Skeletal muscle tissue (tissue), 4 donors: ENCODE results near the gene CTNNA2. TPM values are rescaled to one million over a fixed set of nuclear protein-coding genes. Genes with fewer than 3 reads are reported as not detected.
A peak's percentile ranks its signal among the peaks of the same experiment; 100 is the strongest.

Experiments used
- H3K27ac ChIP-seq: one replicate; pipeline ENCODE4 v1.7.0; 2013; ENCODE audit warnings: mild to moderate bottlenecking, low read depth, low read length, inconsistent platforms
- H3K27me3 ChIP-seq, 3 donors: one replicate each; pipeline ENCODE4 v1.7.0; 2013; ENCODE audit warnings: low read length in 3 of 3; ENCODE audit not compliant: control insufficient read depth in 3 of 3, insufficient read depth in 3 of 3
- H3K36me3 ChIP-seq, 3 donors: one replicate each; pipeline ENCODE4 v1.7.0; 2013; ENCODE audit warnings: low read length in 3 of 3; ENCODE audit not compliant: control insufficient read depth in 3 of 3, insufficient read depth in 3 of 3
- H3K4me1 ChIP-seq, 3 donors: one replicate each; pipeline ENCODE4 v1.7.0; 2013; ENCODE audit warnings: low read length in 3 of 3, mild to moderate bottlenecking in 3 of 3; ENCODE audit not compliant: control insufficient read depth in 3 of 3, insufficient read depth in 3 of 3
- H3K4me3 ChIP-seq, 3 donors: one replicate each; pipeline ENCODE4 v1.7.0; 2013; ENCODE audit warnings: low read length in 3 of 3
- H3K9ac ChIP-seq, 3 donors: one replicate each; pipeline ENCODE4 v1.7.0; 2013; ENCODE audit warnings: low read length in 3 of 3, mild to moderate bottlenecking in 3 of 3, moderate library complexity in 2 of 3, low read depth in 1 of 3
- H3K9me3 ChIP-seq, 3 donors: one replicate each; pipeline ENCODE4 v1.7.0; 2013; ENCODE audit warnings: low read length in 3 of 3; ENCODE audit not compliant: control insufficient read depth in 3 of 3
- total RNA-seq: library from RNA; depleted of rRNA; stranded (reverse); fragments of >200 nt; gene quantifications from one replicate; pipeline ENCODE4 v1.2.3, GENCODE V29; 2014
- donor health status: Osteomylitis.

CTNNA2 gene
- total RNA-seq, 1 donor from 2014 or later: 1.0 TPM

DNA sequence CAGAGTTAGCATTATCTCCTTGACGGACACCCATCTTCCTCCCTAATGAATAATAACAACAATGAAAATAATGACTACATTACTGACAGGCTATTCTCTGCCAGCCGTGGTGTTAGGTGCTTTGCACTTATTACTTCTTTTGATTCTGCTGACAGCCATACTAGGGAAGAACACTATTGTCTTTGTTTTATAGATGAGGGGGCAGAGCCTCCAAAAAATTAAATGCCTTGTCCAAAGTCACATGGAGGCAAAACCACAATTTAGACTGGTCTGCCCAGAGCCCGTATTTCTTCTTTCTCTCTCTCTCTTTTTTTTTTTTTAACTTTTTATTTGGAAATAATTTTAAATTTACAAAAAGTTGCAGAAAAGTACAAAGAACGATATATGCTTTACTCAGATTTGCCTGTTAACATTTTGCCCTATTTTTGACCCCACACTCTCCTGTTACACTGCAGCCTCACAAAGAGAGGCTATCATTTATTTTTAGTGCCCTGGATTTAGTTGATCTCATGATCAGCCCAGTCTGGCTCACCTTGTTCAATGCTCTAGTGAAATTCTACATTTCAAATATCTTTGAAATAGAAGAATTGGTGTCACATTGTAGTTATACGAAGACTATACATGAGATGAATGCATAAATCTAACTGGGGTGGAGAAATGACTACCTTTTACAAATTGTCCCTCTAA lies 422.3 kb downstream of the CTNNA2 start:
- Histone ChIP-seq H3K27ac (no peak overlapping the region), H3K36me3 (no peaks in the 10 kb centered on the region), H3K9ac (no peak overlapping the region), H3K4me1 (no peaks in the 10 kb centered on the region), H3K9me3 (no peaks in the 10 kb centered on the region), H3K4me3 (no peak overlapping the region), H3K27me3 (no peaks in the 10 kb centered on the region)

- no peak overlapping the region for H3K9ac ChIP-seq
- no peaks in the 10 kb centered on the region for H3K9me3 ChIP-seq
- H3K4me1 ChIP-seq: peaks cover 0 to 1% (median 0%) of the 10 kb centered on the region in 3 donors
- no peaks in the 10 kb centered on the region for H3K27me3 ChIP-seq
- peak overlapping the region; percentile 35 to 42 (median 41) for H3K4me3 ChIP-seq
- H3K27ac ChIP-seq: no peak overlapping the region
- H3K36me3 ChIP-seq: no peaks in the 10 kb centered on the region
Measured at GRCh38 chr2:79935771-79936657, 423.2 kb downstream of the CTNNA2 start.

DNA sequence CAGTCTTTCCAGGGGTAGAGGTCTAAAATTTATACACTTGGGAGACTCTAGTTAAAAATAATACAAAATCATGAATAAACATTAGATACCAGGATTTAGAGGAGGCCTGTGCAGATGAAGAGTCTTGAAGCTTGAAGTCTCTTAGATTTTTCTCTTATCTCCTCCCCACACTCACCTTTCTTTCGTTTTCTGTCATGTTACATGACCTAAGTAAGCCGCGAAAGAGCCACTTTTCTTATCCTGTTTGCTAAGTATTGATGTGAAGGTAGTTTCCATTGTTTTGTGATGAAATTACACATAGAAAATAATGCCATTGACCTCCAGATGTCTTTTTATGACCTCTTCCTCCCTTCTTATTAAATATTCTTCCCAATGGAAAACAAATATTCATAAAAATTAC lies 423.9 kb downstream of the CTNNA2 start:
- peaks cover 0 to 4% (median 0%) of the 10 kb centered on the region in 3 donors for H3K4me1 ChIP-seq
- no peaks in the 10 kb centered on the region for H3K36me3 ChIP-seq
- H3K27ac ChIP-seq: no peak overlapping the region
- no peak overlapping the region for H3K9ac ChIP-seq
- H3K4me3 ChIP-seq: no peak overlapping the region
- no peaks in the 10 kb centered on the region for H3K27me3 ChIP-seq
- no peaks in the 10 kb centered on the region for H3K9me3 ChIP-seq

DNA sequence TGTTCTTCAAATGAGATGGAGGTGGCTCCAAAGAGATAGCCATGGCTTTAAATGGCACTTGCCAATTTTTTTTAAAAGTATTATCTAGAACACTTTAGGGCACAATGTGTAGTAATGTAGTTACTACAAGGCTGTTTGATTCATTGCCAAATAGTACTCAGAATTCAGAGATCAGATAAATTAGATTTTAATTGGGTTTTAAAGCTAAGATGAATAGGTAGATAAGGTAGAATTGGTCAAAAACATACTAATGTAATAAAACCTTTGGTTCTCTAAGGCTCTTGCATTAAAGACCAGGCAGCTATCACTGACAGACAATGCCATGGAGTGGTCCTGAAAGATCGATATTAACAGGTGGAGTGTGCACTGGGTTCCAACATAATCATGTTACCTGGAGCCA lies 425.8 kb downstream of the CTNNA2 start:
- Histone ChIP-seq H3K4me1 (peaks cover 0 to 4% (median 0%) of the 10 kb centered on the region in 3 donors), H3K9me3 (no peaks in the 10 kb centered on the region), H3K27ac (no peak overlapping the region), H3K9ac (no peak overlapping the region), H3K27me3 (no peaks in the 10 kb centered on the region), H3K4me3 (no peak overlapping the region), H3K36me3 (no peaks in the 10 kb centered on the region)

- Histone ChIP-seq H3K27me3 (no peaks in the 10 kb centered on the region), H3K4me1 (peaks cover 0 to 4% (median 0%) of the 10 kb centered on the region in 3 donors), H3K36me3 (no peaks in the 10 kb centered on the region), H3K4me3 (no peak overlapping the region), H3K9ac (no peak overlapping the region), H3K9me3 (no peaks in the 10 kb centered on the region), H3K27ac (no peak overlapping the region)
Measured at GRCh38 chr2:79940364-79940763, 427.5 kb downstream of the CTNNA2 start.

DNA sequence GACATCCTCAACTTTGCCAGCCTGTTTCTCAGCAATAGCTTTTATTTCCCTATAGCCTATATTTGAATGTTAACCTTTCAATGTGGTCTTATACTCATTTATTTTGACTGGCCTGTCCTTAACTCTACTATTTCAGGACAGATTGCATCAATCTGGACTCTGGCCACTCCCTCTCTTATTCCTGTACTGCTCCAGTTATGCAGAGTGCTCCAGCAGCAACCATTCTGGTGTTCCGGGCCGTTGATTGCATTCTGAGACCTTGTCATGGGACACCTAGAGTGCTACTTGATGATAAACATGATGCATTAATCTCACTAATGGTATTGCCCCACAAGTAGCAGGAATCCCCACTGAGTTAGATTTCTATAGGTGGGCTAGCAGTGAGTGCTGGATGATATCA lies 428.3 kb downstream of the CTNNA2 start:
- no peak overlapping the region for H3K9ac ChIP-seq
- no peaks in the 10 kb centered on the region for H3K36me3 ChIP-seq
- no peaks in the 10 kb centered on the region for H3K9me3 ChIP-seq
- no peaks in the 10 kb centered on the region for H3K27me3 ChIP-seq
- no peak overlapping the region for H3K4me3 ChIP-seq
- no peak overlapping the region for H3K27ac ChIP-seq
- peaks cover 0 to 4% (median 0%) of the 10 kb centered on the region in 3 donors for H3K4me1 ChIP-seq

GRCh38 chr2:79944205-79944604 lies 431.4 kb downstream of the CTNNA2 start:
- Histone ChIP-seq H3K27ac (no peak overlapping the region), H3K4me1 (peaks cover 0 to 4% (median 0%) of the 10 kb centered on the region in 3 donors), H3K9me3 (no peaks in the 10 kb centered on the region), H3K27me3 (no peaks in the 10 kb centered on the region), H3K36me3 (no peaks in the 10 kb centered on the region), H3K9ac (no peak overlapping the region), H3K4me3 (no peak overlapping the region)

DNA sequence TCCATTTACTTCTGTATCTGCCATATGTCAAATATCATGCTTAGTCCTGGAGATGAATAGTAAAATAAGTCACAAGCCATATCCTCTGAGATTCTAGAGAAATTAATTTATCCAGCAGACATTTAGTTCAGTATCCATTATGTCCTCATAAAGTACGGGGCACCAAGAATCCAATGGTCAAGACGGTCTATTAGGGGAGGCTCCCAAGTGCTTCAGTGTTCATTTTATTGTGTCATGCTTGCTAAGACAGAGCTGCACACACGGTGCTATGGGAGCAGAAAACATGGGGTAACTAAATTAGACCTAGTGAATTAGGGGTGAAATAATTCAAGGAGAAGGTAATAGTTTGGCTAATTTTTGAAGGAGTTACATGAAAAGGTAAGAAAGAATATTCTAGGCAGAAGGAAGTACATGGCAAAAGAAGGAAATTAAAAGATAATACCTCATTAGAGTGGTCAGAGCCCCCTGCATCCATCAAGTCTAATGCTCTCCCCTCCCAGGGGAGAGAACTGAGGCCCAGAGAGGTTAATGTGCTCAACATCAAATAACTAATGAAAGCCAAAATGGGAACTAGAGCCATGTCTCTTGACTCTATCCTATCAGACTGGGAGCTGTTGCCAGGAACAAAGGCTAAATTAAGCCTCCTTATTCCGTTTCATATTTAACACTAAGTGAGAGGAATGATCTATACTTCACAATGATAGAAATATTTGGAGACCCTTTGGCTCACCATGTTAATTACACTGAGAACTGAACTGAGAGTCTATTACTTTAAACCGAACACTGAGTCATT lies 433.0 kb downstream of the CTNNA2 start:
- no peak overlapping the region for H3K27ac ChIP-seq
- H3K36me3 ChIP-seq: no peaks in the 10 kb centered on the region
- H3K9ac ChIP-seq: no peak overlapping the region
- no peaks in the 10 kb centered on the region for H3K9me3 ChIP-seq
- no peaks in the 10 kb centered on the region for H3K27me3 ChIP-seq
- H3K4me3 ChIP-seq: no peak overlapping the region
- H3K4me1 ChIP-seq: peaks cover 0 to 4% (median 0%) of the 10 kb centered on the region in 3 donors

GRCh38 chr2:79947751-79948150 lies 434.9 kb downstream of the CTNNA2 start:
- no peaks in the 10 kb centered on the region for H3K4me1 ChIP-seq
- H3K27ac ChIP-seq: no peak overlapping the region
- H3K36me3 ChIP-seq: no peaks in the 10 kb centered on the region
- H3K27me3 ChIP-seq: no peaks in the 10 kb centered on the region
- no peak overlapping the region for H3K4me3 ChIP-seq
- H3K9ac ChIP-seq: no peak overlapping the region
- no peaks in the 10 kb centered on the region for H3K9me3 ChIP-seq
